Measurements from ENCODE around the gene MAS1.

The MAS1 gene

DNA sequence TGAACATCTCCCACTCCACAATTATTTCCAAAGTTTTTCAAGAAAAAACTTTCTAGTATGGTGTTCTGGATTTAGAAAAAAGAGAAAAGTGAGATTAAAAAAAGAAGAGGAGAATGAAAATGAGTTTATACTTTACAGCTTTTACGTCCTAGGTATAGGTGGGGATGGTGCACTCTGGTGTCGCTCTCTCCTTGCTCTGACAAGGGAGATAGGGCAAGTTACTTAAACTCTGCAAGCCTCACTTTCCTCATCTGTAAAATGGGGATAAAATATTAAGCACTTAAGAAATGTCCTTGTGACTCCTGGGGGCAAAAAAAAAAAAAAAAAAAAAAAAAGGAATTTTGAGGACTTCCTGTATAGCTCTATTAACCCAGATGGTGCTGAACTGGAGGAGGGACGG is 4.5 kb upstream of the MAS1 start:
- ChIA-PET POLR2A (interaction anchor here (1.0 kb wide), 1 partner anchor 96 kb away, joined by 3 read pairs; the partner anchor contains the start of gene MRPL18), CTCF (interaction anchor here (0.9 to 2.2 kb wide), 3 partner anchors 17 to 633 kb away, joined by 3 to 6 read pairs (median 4); no protein-coding TSS in a partner anchor)
- TF ChIP-seq LEF1 (IDR thresholded peaks at IDR 0.05; ENCODE audit: borderline replicate concordance) (no peak), SUZ12 (IDR thresholded peaks at IDR 0.05) (no peak), ARNT (IDR thresholded peaks at IDR 0.05) (no peak), CTBP1 (IDR thresholded peaks at IDR 0.05; ENCODE audit: borderline replicate concordance) (no peak), TARDBP (IDR thresholded peaks at IDR 0.05) (no peak), ZNF384 (IDR thresholded peaks at IDR 0.05) (no peak), ELF4 (IDR thresholded peaks at IDR 0.05) (no peak), L3MBTL2 (conservative IDR thresholded peaks at IDR 0.05) (no peak), FOXA1 (IDR thresholded peaks at IDR 0.05) (no peak), HDGF (IDR thresholded peaks at IDR 0.05; ENCODE audit: borderline replicate concordance) (no peak), SP1 (IDR thresholded peaks at IDR 0.05) (no peak), FOXK2 (IDR thresholded peaks at IDR 0.05) (no peak), NFRKB (IDR thresholded peaks at IDR 0.05) (no peak)
- TF ChIP-seq, protein P1, sequence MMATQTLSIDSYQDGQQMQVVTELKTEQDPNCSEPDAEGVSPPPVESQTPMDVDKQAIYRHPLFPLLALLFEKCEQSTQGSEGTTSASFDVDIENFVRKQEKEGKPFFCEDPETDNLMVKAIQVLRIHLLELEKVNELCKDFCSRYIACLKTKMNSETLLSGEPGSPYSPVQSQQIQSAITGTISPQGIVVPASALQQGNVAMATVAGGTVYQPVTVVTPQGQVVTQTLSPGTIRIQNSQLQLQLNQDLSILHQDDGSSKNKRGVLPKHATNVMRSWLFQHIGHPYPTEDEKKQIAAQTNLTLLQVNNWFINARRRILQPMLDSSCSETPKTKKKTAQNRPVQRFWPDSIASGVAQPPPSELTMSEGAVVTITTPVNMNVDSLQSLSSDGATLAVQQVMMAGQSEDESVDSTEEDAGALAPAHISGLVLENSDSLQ (IDR thresholded peaks at IDR 0.05) = no peak
- DNase-seq (ENCODE audit: extremely low spot score) = no peak

DNA sequence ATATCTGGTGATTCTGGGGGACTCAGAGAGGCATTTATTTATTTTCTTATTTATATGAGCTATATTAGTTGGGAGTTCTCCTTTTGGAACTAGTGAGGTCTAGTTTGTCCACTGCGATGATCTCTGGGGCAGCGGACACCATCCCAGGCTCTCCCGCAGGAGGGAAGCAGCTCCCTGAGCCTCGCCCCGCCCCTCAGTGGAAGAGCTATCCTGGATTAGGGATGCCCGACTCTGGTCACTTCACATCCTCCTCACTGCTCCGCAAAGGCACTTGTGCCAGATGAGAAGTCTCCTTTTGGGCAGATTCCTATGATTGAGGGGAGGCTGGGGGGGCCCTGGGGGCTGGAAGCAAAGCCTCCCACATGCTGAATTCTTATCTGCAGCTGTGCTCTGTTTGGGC is 3.6 kb upstream of the MAS1 start:
- DNase-seq (ENCODE audit: extremely low spot score) = no peak
- no peak for TF ChIP-seq ZNF384 (IDR thresholded peaks at IDR 0.05)
- TF ChIP-seq HDGF (IDR thresholded peaks at IDR 0.05; ENCODE audit: borderline replicate concordance) = no peak
- TF ChIP-seq LEF1 (IDR thresholded peaks at IDR 0.05; ENCODE audit: borderline replicate concordance) = no peak
- no peak for TF ChIP-seq FOXK2 (IDR thresholded peaks at IDR 0.05)
- TF ChIP-seq SUZ12 (IDR thresholded peaks at IDR 0.05) = no peak
- CTCF ChIA-PET = interaction anchor here (0.9 kb wide), 1 partner anchor 18 kb away, joined by 3 read pairs; no protein-coding TSS in a partner anchor
- POLR2A ChIA-PET = interaction anchor here (1.0 kb wide), 1 partner anchor 97 kb away, joined by 3 read pairs; the partner anchor contains the start of gene MRPL18

DNA sequence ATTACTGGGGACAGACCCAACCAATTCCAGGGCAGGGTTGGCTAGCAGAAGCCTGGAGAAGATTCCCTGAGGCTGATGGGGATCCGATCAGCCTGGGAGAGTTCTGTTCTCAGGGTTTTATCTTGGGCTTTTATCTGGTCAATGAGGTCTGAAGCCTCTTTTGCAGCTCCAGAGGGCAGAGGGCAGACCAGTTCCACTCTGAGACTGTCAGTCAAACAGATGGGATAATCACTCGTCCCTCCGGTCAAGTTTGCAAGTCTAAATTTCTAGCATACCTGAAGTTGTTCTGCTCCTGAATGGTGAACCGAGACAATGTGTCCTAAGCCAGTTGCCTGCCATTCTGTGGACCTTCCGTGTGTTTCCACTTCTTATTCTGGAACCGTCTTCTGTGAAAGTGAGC is 3.0 kb upstream of the MAS1 start:
- POLR2A ChIA-PET = no interaction called here
- DNase-seq (ENCODE audit: extremely low spot score) = no peak
- CTCF ChIA-PET = no interaction called here
- TF ChIP-seq NFRKB (IDR thresholded peaks at IDR 0.05) = no peak

DNA sequence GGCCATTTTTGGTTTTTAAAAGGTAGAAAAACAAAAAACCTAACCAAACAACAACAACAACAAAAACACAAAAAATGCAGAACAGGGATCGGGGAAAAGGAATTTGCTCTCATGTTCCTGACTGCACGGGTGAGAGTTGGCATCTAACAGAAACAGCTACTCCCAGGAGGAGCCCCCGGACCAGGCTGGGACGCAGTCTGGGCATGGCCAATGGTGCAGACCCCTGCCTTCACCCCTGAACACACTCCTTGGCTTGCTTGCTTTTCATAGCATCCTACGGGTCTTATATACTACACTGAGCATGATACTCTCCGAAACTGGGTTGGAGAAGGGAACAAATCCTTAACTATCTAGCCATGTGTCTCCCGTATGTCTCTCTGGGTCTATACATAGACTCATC is 587 bp upstream of the MAS1 start:
- no peak for DNase-seq (ENCODE audit: extremely low spot score)
- TF ChIP-seq HDGF (IDR thresholded peaks at IDR 0.05; ENCODE audit: borderline replicate concordance) (no peak), FOXK2 (IDR thresholded peaks at IDR 0.05) (no peak), BHLHE40 (IDR thresholded peaks at IDR 0.05; ENCODE audit: borderline replicate concordance) (no peak), ELF4 (IDR thresholded peaks at IDR 0.05) (no peak), FOXM1 (IDR thresholded peaks at IDR 0.05; ENCODE audit: borderline replicate concordance) (no peak), SUZ12 (IDR thresholded peaks at IDR 0.05) (no peak), CTBP1 (IDR thresholded peaks at IDR 0.05; ENCODE audit: borderline replicate concordance) (no peak), ZNF384 (IDR thresholded peaks at IDR 0.05) (no peak), FOXA1 (IDR thresholded peaks at IDR 0.05) (no peak), NFRKB (IDR thresholded peaks at IDR 0.05) (no peak), LEF1 (IDR thresholded peaks at IDR 0.05; ENCODE audit: borderline replicate concordance) (no peak), SP1 (IDR thresholded peaks at IDR 0.05) (no peak)
- ChIA-PET POLR2A (no interaction called here), CTCF (no interaction called here)

DNA sequence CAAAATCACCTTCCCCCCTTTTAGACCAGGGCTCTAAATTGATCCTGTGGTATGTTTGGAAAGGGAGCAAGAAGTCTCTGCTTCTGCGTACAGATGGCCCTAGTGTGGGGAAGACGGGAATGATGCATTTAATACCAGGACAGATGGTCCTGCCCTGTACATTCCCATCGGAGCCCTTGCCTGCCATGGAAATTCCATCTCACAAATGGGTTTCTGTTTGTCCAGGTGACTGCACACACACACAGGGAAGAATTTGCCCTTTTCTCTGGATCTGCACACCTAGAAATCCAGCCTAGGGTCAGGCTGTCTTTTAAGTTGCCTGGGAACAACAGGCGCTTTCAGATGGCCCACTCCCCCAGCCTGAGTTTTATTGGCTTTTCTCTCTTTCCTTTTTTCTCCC is 1.3 kb downstream of the MAS1 start:
- TF ChIP-seq NFRKB (IDR thresholded peaks at IDR 0.05) = no peak
- no peak for TF ChIP-seq ARNT (IDR thresholded peaks at IDR 0.05)
- TF ChIP-seq FOXA1 (IDR thresholded peaks at IDR 0.05) = no peak
- CTCF ChIA-PET = no interaction called here

DNA sequence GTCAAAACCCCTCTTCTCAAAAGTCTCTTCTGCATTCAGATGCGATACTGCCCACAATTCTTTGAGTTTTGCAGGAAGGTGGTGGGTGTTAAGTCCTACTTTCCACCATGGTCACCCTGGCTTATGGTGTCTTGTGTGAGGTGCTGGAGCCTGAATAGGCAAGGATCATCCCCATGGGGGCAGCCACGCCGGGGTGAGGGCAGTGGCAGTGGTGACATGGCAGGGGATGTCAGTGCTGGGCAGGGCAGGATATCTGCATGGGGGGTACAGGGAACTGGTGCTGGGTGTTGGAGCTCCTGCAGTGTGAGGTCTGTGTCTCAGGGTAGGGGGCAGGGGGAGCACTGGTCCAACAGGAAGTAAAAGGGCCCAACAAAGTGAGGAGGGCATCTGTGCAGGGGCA is 2.3 kb downstream of the MAS1 start:
- DNase-seq (ENCODE audit: extremely low spot score) = no peak
- no peak for TF ChIP-seq SP1 (IDR thresholded peaks at IDR 0.05)
- TF ChIP-seq, protein P1 (IDR thresholded peaks at IDR 0.05) = no peak
- TF ChIP-seq LEF1 (IDR thresholded peaks at IDR 0.05; ENCODE audit: borderline replicate concordance) = no peak
- TF ChIP-seq L3MBTL2 (conservative IDR thresholded peaks at IDR 0.05) = no peak
- no peak for TF ChIP-seq FOXK2 (IDR thresholded peaks at IDR 0.05)
- TF ChIP-seq HDGF (IDR thresholded peaks at IDR 0.05; ENCODE audit: borderline replicate concordance) = no peak
- TF ChIP-seq TARDBP (IDR thresholded peaks at IDR 0.05) = no peak
- no peak for TF ChIP-seq ELF4 (IDR thresholded peaks at IDR 0.05)
- TF ChIP-seq CTBP1 (IDR thresholded peaks at IDR 0.05; ENCODE audit: borderline replicate concordance) = no peak
- no peak for TF ChIP-seq BHLHE40 (IDR thresholded peaks at IDR 0.05; ENCODE audit: borderline replicate concordance)
- no peak for TF ChIP-seq NFRKB (IDR thresholded peaks at IDR 0.05)
- TF ChIP-seq FOXA1 (IDR thresholded peaks at IDR 0.05) = no peak
- CTCF ChIA-PET = no interaction called here
- POLR2A ChIA-PET = no interaction called here

More for the DNA sequence above, 1.3 kb downstream of the MAS1 start:
- DNase-seq (ENCODE audit: extremely low spot score) = no peak
- POLR2A ChIA-PET = no interaction called here

DNA sequence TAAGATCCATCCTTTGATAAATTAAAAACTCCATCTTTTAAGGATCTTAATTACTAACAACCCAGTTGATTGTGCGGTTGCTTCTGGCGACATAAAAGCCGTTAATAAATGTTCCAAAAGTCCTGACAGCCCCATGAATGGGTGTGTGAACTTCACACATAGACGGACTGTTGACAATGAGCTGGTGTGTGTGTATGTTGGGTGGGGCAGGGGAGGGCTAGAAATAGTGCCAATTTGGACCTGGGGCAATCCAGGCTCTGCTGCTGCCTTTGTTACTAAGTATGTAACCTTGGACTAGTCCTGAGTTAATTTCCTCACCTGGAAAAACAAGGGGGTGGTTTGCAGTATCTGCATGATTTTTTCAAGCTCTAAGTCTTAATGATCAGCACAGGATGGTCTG is 4.2 kb downstream of the MAS1 start:
- DNase-seq (ENCODE audit: extremely low spot score) = no peak
- TF ChIP-seq L3MBTL2 (conservative IDR thresholded peaks at IDR 0.05) (no peak), ELF4 (IDR thresholded peaks at IDR 0.05) (no peak), SUZ12 (IDR thresholded peaks at IDR 0.05) (no peak), ARNT (IDR thresholded peaks at IDR 0.05) (no peak), TARDBP (IDR thresholded peaks at IDR 0.05) (no peak), CTBP1 (IDR thresholded peaks at IDR 0.05; ENCODE audit: borderline replicate concordance) (no peak), HDGF (IDR thresholded peaks at IDR 0.05; ENCODE audit: borderline replicate concordance) (no peak), SP1 (IDR thresholded peaks at IDR 0.05) (no peak), LEF1 (IDR thresholded peaks at IDR 0.05; ENCODE audit: borderline replicate concordance) (no peak), FOXM1 (IDR thresholded peaks at IDR 0.05; ENCODE audit: borderline replicate concordance) (no peak), FOXK2 (IDR thresholded peaks at IDR 0.05) (no peak), ZNF384 (IDR thresholded peaks at IDR 0.05) (no peak), FOXA1 (IDR thresholded peaks at IDR 0.05) (no peak), NFRKB (IDR thresholded peaks at IDR 0.05) (no peak), BHLHE40 (IDR thresholded peaks at IDR 0.05; ENCODE audit: borderline replicate concordance) (no peak)
- ChIA-PET CTCF (interaction anchor here (0.7 kb wide), 1 partner anchor 696 kb away, joined by 3 read pairs; no protein-coding TSS in a partner anchor), POLR2A (no interaction called here)
